Hippocampal formation (tissue), 2 donors: ENCODE results near the gene APOL3.
"Not testable (repeated sequence)": the region's sequence is repeated elsewhere in the genome, so short reads cannot be mapped to it uniquely, and the experiment has no call there.

Experiments
- DNase-seq, 2 donors: peaks; one replicate each; lab custom pipeline; 2025; lab: John Stamatoyannopoulos, UW

APOL3 gene

DNA sequence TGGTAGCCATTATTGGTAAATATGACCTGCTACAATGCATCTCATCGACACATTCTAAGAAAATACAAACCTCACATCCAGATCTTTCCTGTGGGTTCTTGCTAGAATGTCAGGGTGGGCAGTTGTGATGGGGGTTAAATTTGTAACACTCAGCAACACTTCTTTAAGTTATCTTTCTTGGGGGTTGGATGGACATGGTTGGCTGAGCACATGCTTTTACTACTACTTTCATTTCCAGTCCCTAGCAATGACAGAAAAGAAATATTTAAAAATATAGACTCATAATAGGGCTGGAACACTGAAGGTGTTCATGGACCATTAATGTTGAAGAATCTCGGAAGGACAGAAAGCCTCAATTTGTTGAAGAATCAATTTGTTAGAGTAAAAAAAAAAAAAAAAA lies 57.6 kb downstream of the APOL3 start:
- DNase-seq, result no peak

DNA sequence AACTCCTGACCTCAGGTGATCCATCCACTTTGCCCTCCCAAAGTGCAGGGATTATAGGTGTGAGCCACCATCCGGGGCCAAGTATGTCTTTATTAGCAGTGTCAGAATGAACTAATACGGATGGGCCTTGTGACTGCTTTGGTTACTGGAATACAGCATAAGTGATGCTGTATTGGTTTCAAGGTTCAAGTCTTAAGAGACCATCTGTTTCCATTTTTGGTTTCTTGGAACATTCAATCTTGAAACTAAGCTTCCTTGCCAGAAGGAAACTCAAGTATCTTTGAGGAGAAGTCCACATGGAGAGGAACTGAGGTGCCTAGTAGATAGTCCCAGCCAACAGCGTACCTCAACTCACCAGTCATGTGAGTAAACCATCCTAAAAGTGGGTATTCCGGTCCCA lies 58.8 kb downstream of the APOL3 start:
- no peak for DNase-seq

DNA sequence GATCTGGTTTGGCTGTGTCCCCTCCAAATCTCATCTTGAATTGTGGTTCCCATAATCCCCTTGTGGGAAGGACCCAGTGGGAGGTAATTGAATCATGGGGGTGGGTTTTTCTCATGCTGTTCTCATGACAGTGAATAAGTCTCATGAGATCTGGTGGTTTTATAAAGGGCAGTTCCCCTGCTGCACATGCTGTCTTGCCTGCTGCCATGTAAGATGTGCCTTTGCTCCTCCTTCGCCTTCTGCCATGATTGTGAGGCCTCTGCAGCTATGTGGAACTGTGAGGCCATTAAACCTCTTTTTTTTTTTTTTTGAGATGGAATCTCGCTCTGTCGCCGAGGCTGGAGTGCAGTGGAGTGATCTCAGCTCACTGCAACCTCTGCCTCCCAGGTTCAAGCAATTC lies 59.6 kb downstream of the APOL3 start:
- DNase-seq, result not testable (repeated sequence)

DNA sequence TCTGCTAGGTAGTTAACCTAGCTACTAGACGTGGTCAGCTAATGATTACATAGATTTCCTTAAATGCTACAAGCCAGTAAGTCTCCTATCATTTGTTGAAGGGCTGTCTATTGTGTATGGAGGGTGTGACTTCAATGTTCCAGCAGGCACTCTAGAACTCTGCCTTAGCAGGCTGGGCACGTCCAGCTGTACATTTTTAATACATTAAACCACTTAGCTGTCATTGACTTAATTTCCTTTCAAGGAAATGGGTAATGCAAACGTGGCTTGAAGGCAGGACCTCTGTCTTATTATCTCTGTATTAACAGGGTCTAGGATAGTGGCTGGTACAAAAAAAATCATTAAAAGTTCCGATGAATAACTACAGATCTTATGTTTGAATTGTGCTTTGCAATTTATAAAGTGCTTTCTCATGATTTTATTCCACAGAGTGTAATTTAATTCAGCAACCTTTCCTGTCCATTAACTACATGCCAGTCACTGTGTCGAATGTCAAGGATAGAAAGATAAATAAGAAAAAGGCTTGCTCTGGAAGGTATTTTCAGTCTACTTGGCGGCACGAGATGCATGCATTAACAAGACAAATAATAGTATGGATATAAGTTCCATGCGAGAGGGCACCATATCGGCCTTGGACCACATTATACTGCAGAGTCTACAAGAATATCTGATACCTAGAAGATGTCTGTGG lies 60.3 kb downstream of the APOL3 start:
- DNase-seq, result no peak

DNA sequence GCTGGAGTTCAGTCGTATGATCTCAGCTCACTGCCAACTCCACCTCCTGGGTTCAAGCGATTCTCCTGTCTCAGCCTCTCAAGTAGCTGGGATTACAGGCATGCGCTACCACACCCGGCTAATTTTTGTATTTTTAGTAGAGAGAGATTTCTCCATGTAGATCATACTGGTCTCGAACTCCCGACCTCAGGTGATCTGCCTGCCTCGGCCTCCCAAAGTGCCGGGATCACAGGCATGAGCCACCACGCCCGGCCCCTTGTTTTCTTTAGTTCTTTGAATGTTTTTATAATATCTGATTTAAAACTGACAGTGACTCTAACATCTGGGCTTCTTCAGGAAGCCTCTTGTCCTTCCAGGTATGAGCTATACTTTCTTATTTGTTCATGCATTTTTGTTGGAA lies 61.0 kb downstream of the APOL3 start:
- not testable (repeated sequence) for DNase-seq

DNA sequence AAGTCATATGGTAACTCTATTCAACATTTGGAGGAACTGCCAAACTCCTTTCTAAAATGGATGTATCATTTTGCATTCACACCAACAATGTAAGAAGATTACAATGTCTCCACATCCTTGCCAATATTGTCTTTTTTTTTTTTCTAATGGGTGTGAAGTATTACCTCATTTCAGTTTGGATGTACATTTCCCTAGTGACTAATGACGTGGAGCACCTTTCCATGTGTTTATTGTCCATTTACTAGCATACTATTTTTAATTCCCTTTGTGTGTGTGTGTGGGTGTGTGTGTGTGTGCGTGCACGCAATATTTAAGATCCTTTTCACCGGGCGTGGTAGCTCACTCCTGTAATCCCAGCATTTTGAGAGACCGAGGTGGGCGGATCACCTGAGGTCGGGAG lies 62.7 kb downstream of the APOL3 start:
- DNase-seq, result no peak

DNA sequence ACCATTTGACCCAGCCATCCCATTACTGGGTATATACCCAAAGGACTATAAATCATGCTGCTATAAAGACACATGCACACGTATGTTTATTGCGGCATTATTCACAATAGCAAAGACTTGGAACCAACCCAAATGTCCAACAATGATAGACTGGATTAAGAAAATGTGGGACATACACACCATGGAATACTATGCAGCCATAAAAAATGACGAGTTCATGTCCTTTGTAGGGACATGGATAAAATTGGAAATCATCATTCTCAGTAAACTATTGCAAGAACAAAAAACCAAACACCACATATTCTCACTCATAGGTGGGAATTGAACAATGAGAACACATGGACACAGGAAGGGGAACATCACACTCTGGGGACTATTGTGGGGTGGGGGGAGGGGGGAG lies 69.8 kb downstream of the APOL3 start:
- not testable (repeated sequence) for DNase-seq
